Ishikawa (cell line): ENCODE measurements around the gene CD4.

Experiments used
- CEBPB ChIP-seq: IDR thresholded peaks from 2 replicates; pipeline ENCODE4 v1.6.1; 2012
- CREB1 ChIP-seq: IDR thresholded peaks from 2 replicates; pipeline ENCODE4 v1.6.1; 2012; ENCODE audit warnings: low read depth
- EGR1 ChIP-seq: IDR thresholded peaks from 2 replicates; pipeline ENCODE4 v1.6.1; 2012
- EP300 ChIP-seq: IDR thresholded peaks from 2 replicates; pipeline ENCODE4 v1.6.1; 2012; ENCODE audit warnings: borderline replicate concordance
- FOXM1 ChIP-seq: IDR thresholded peaks from 2 replicates; pipeline ENCODE4 v1.6.1; 2012; ENCODE audit warnings: low read depth, borderline replicate concordance
- NFIC ChIP-seq: IDR thresholded peaks from 2 replicates; pipeline ENCODE4 v1.6.1; 2012
- RAD21 ChIP-seq: IDR thresholded peaks from 2 replicates; pipeline ENCODE4 v1.6.1; 2012; ENCODE audit warnings: low read depth
- TAF1 ChIP-seq: IDR thresholded peaks from 2 replicates; pipeline ENCODE4 v1.6.1; 2012; ENCODE audit warnings: low read depth, mild to moderate bottlenecking
- TCF12 ChIP-seq: IDR thresholded peaks from 2 replicates; pipeline ENCODE4 v1.6.1; 2012; ENCODE audit warnings: low read depth
- TEAD4 ChIP-seq: IDR thresholded peaks from 2 replicates; pipeline ENCODE4 v1.6.1; 2012
- YY1 ChIP-seq: IDR thresholded peaks from 2 replicates; pipeline ENCODE4 v1.6.1; 2012; ENCODE audit warnings: low read depth
- ZBTB7A ChIP-seq: IDR thresholded peaks from 2 replicates; pipeline ENCODE4 v1.6.1; 2012; ENCODE audit warnings: low read depth
- TF ChIP-seq, protein P1 (sequence below): IDR thresholded peaks from 2 replicates; pipeline ENCODE4 v1.6.1; 2012
- TF ChIP-seq, protein P2 (sequence below): IDR thresholded peaks from 2 replicates; pipeline ENCODE4 v1.6.1; 2012
- TF ChIP-seq, protein P3 (sequence below): IDR thresholded peaks from 2 replicates; pipeline ENCODE4 v1.6.1; 2012; ENCODE audit warnings: low read depth, mild to moderate bottlenecking

CD4 gene

DNA sequence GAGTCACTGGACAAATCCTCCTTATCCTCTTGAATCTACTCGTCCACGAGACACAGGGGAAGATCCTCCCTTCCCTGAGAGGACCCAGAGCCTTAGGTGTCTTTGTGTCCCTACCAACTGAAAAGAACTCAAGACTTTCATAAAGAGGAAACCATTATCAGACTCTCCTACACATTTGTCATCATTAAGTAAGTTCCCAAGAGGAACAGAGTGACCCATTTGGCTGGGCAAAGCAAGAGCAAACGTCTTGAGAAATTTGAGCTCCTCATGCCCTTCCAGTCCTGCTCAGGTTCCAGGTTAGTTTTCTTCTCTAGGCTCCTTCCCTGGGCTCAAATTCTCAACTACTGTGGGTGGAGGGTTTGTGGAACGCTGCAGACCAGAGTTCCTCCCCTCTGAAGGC is 42.1 kb upstream of the CD4 start:
- TF ChIP-seq FOXM1 (no peak), YY1 (no peak), ZBTB7A (no peak), RAD21 (no peak), TEAD4 (no peak), EP300 (no peak), EGR1 (no peak), TCF12 (no peak), NFIC (no peak)
- TF ChIP-seq, protein P1, sequence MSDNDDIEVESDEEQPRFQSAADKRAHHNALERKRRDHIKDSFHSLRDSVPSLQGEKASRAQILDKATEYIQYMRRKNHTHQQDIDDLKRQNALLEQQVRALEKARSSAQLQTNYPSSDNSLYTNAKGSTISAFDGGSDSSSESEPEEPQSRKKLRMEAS, result no peak
- TF ChIP-seq, protein P2, sequence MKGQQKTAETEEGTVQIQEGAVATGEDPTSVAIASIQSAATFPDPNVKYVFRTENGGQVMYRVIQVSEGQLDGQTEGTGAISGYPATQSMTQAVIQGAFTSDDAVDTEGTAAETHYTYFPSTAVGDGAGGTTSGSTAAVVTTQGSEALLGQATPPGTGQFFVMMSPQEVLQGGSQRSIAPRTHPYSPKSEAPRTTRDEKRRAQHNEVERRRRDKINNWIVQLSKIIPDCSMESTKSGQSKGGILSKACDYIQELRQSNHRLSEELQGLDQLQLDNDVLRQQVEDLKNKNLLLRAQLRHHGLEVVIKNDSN, result no peak

DNA sequence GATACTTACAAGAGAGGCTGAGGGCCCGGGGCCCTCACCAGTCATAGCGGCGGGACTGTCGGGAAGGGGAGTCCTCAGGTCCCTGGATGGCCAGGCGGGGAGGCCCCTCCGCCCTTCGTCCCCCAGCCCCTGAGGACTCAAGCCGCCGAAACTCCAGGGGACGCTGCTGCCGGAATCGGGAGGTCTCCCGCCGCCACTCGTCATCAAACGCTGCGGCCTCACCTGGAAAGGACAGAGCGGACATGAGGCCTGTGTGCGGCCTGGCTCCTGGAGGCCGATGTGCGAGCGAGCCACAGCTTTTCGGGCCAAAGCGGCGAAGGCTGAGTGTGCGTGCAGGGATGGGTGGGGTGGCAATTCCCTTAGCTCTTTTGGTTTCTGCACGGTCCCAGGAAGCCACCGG is 40.6 kb upstream of the CD4 start:
- TF ChIP-seq TCF12 (no peak), CREB1 (no peak), EP300 (no peak), FOXM1 (no peak), NFIC (no peak), TEAD4 (no peak)
- TF ChIP-seq, protein P1, result no peak

DNA sequence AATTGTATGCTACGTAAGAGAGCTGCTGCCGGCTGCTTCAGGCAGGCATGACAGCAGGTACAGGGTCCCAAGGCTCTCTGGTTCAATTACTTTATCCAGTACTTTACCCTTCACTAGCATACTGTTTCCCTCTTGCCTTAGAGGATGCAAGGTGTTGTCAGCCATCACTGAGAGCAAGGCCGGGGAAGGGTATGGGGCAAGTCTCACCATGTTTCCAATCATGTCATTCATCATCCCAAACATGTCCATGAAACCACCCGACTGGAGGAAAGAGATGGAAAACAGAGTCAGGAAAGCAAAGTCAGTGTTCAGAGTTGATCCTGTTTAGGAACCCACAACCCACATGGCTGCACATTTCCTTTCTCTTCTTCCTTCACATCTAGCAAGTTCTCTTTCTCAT is 38.8 kb upstream of the CD4 start:
- TF ChIP-seq CREB1, result no peak
- TF ChIP-seq, protein P3, sequence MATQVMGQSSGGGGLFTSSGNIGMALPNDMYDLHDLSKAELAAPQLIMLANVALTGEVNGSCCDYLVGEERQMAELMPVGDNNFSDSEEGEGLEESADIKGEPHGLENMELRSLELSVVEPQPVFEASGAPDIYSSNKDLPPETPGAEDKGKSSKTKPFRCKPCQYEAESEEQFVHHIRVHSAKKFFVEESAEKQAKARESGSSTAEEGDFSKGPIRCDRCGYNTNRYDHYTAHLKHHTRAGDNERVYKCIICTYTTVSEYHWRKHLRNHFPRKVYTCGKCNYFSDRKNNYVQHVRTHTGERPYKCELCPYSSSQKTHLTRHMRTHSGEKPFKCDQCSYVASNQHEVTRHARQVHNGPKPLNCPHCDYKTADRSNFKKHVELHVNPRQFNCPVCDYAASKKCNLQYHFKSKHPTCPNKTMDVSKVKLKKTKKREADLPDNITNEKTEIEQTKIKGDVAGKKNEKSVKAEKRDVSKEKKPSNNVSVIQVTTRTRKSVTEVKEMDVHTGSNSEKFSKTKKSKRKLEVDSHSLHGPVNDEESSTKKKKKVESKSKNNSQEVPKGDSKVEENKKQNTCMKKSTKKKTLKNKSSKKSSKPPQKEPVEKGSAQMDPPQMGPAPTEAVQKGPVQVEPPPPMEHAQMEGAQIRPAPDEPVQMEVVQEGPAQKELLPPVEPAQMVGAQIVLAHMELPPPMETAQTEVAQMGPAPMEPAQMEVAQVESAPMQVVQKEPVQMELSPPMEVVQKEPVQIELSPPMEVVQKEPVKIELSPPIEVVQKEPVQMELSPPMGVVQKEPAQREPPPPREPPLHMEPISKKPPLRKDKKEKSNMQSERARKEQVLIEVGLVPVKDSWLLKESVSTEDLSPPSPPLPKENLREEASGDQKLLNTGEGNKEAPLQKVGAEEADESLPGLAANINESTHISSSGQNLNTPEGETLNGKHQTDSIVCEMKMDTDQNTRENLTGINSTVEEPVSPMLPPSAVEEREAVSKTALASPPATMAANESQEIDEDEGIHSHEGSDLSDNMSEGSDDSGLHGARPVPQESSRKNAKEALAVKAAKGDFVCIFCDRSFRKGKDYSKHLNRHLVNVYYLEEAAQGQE, result no peak
- no peak for TF ChIP-seq TAF1
- no peak for TF ChIP-seq EP300
- no peak for TF ChIP-seq NFIC
- TF ChIP-seq TCF12, result no peak
- TF ChIP-seq TEAD4, result no peak
- TF ChIP-seq, protein P1, result no peak
- TF ChIP-seq RAD21, result no peak
- no peak for TF ChIP-seq ZBTB7A
- TF ChIP-seq, protein P2, result no peak

DNA sequence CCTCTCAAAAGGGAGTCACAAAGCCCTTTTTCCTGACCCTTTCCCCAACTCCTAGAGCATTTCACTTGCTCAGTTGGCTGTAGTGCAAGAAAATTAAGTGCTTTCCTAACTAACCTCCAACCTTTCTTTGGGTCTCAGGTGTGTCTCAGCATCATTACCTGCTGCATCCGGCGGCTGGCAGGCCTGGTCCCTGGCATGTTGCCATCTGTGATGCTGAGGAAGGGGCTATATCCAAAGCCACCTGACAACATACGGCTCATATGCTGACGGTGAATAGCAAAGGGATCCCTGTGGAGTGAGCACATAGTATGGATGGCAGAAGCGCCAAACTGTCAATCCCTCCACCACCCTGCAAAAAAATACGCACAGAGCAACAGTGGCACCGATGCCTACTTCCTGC is 37.6 kb upstream of the CD4 start:
- TF ChIP-seq CEBPB (no peak), TCF12 (no peak), EP300 (no peak), TEAD4 (no peak), FOXM1 (no peak), YY1 (no peak), EGR1 (no peak), NFIC (no peak), TAF1 (no peak), ZBTB7A (no peak), CREB1 (no peak), RAD21 (no peak)
- TF ChIP-seq, protein P1, result no peak
- TF ChIP-seq, protein P3, result no peak
- TF ChIP-seq, protein P2, result no peak

DNA sequence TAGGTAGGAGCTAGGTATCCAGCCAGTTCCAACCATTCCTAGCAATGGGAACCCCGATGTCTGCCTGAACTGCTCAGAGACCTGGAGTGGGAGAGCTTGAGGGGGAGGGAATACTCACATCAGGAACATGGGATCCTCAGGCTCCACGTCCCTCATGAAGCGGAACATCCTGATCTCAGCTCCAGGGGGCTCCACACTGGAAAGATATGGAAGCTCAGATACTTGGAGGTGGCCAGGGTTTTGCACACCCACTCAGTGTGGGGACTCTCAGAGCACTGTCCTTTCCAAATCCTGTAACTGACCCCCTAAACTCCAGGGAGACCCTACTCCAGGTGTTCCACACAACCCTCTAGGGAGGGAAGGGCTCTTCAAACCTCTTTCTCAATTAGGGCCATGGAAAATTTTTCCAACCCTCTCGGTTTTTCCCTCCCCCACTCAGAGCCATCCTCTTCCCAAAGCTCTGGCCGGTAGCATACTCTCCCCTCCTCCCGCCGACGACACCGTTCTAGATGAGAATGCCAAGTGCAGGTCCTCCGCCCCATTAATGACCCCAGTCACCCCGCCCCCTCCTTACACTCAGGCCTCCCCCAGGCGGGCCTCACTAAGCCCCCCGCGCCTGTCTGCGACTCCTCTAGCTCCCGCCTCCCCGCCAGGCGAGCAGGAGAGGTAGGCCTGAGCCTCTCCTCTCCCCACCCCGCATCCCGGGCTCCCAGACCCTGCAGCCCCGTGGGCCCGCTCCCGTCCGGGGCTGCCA is 37.0 kb upstream of the CD4 start:
- TF ChIP-seq CEBPB (no peak), TCF12 (no peak), EGR1 (no peak), FOXM1 (no peak)
- TF ChIP-seq, protein P1, result no peak
